Skeletal muscle cell (primary cell): Measurements from ENCODE around the gene STARD4.

ENCODE experiments used
- DNase-seq: peaks from one replicate; pipeline ENCODE4 v3.0.0-alpha.2; 2010; ENCODE audit warnings: low read depth
- H3K4me3 ChIP-seq: 2 replicates; pipeline ENCODE4 v1.5.1; 2011; ENCODE audit warnings: low read depth, mild to moderate bottlenecking, control low read depth, low read length, moderate library complexity

The STARD4 gene

GRCh38 chr5:111532886-111533582, 20.7 kb upstream of the STARD4 start:
- H3K4me3 ChIP-seq, result no peak overlapping the region

DNA sequence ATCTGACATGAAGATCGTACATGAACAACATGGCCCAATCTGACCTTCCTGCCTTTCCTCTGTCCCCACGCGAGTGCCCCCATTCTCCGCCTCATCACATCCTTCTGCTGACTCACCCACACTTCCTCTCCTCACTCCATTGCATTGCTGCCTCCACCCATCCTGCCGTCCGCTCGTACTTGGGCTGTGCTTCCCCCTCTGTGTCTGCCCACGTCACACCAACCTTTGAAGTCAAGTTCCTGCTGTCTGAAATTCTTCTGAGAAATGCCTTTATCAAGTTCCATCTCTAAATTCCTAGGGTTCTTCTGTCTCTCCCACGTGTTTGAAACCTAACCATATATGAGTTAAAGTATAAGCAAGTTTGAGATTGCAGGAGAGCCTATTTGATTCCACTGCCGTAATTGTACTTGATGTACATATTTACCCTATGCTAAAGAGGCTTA, 18.0 kb upstream of the STARD4 start:
- no peak overlapping the region for H3K4me3 ChIP-seq
- DNase-seq, result no peak

More at GRCh38 chr5:111532886-111533582, 20.7 kb upstream of the STARD4 start:
- DNase-seq, result no peak

GRCh38 chr5:111528056-111528455, 15.7 kb upstream of the STARD4 start:
- H3K4me3 ChIP-seq, result no peak overlapping the region
- DNase-seq, result no peak

DNA sequence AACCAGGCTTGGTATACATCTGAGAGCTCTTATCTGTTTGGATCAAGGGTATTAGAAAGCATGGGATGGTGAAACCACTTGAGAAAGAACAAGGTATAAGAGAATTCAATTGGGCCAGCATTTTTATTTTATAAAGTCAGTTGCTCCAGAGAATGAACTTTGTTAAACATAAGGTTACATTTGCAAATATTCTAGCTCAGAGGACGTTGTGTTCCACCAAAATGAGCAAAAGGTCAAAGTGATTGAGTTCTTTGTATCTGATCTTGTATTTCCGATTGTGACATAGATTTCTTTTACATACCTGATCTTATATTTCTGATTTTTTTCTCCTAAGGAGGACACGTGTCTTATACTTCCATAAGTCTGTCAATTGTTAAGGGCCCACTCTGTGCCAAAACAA, 8.6 kb upstream of the STARD4 start:
- H3K4me3 ChIP-seq, result no peak overlapping the region
- no peak for DNase-seq

DNA sequence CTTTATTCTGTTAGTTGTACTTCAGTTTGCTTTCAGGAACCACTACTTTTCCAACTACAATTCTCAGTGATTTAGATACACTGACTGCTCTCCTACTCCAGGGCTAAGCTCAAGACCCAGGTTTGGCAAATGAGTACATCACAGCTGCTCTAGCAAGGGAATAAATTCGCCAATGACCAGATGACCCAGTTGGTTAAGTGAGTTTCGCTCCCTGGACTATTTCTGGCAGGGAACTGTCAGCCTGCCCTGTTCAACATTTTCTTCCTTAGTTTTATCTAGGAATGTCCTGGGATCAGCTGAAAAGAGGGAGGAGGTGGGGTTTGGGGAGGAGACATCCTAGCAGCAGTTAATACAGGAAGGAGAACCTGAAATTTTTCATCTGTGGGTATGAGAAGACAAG, 6.4 kb upstream of the STARD4 start:
- DNase-seq, result no peak
- no peak overlapping the region for H3K4me3 ChIP-seq

DNA sequence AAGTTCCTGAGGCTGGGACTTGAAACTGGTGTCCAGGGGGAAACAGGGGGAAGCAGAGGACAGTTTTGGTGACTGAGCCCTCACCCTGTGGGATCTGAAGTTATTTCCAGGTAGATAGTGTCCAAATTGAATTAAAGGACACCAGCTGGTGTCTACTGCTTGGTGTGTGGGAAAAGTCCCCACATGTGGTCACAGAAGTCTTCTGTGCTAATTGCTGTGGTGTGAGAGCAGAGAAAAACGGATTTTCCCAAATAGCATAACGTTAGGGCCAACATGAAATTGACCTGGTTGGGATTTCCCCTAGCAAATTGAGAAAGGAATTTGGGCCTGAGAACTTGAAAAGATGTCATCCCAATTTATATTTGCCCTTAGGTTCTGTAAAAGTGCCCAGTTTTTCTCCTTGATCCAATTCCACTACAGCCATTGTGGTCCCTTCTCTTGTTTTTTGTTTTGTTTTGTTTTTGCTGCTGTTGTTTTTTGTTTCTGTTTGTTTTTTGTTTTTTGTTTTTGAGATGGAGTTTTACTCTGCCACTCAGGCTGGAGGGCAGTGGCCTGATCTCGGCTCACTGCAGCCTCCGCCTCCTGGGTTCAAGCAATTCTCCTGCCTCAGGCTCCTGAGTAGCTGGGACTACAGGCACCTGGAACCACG, 5.6 kb upstream of the STARD4 start:
- no peak for DNase-seq
- H3K4me3 ChIP-seq, result no peak overlapping the region

GRCh38 chr5:111514087-111514486, 1.8 kb upstream of the STARD4 start:
- DNase-seq, result no peak
- no peak overlapping the region for H3K4me3 ChIP-seq

GRCh38 chr5:111513131-111513520, 791 bp upstream of the STARD4 start:
- no peak for DNase-seq
- H3K4me3 ChIP-seq, result peak overlapping the region; percentile 81

DNA sequence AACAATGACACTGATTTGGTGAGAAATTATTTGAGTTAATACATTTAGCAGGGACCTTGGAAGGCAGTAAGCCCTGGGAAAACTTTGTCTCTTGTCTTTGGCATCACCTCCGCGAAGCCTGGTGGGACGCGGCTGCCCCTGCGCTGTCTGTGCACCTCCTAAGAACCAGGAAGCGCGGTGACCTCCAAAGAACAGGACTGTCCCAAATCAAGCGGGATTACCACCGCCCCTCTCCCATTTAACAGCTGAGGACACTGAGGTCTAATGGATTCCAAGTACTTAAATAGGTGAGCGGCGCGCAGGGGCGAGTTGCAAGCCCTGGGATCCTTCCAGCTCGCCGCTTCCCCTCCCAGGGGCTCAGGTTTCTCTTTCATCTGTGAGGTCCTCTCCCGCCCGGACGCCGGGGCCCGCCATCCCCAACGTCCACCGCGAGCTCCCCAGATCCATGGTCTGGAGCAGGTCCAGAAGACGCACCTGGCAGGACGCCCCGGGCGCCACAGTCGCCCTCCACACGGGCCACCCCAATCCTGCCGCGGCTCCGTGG, 432 bp downstream of the STARD4 start:
- H3K4me3 ChIP-seq, result peak overlapping the region; percentile 81
- no peak for DNase-seq

DNA sequence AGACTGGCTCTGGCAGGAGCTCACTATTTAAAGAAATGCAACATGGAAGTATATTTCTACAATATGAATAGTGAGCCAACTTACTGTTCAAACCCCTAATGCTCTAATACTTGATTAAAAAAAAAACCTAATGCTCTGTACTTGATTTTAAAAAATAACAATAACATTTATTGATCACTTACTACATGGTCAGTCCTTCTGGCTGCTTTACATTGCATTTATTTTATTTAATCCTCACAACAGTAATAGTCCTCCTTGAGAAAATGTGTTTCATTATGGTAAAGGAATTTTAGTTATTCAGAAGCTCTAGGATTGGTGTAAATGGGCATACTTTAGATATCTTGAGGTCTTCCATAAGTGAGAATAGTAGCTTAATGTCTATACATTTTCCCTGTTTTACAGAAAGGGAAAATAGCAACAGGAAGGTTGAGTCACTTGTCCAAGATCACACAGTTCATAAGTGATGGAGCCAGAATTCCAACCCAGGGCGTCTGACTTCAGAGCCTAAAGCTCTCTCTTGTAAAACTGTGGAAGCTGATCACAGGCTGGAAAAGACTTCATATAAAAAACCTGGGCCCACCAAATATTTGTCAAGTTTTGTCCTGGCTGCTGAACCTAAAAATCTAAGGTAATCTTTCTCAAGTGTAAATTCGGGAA, 1.0 kb downstream of the STARD4 start:
- peak overlapping the region; percentile 81 for H3K4me3 ChIP-seq
- no peak for DNase-seq

DNA sequence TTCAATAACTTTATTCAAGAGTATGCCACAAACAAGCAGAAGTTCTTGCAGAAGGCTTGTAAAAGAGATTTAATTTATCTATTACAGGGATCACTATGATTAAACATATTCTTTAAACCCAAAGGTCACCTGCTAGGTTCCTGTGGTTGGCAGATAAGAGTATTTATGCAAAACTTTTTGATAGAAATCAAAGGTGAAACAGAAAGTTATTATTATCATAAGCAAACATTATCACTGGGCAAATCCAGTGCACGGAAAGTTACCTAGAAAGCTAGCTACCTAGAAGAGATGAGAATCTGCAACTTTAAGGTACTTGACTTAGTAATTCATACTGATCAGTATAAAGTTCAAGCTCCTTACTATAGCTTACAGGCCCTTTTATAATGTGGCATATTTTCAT, 3.2 kb downstream of the STARD4 start:
- H3K4me3 ChIP-seq, result peak overlapping the region; percentile 81
- no peak for DNase-seq

GRCh38 chr5:111507276-111507675, 5.1 kb downstream of the STARD4 start:
- no peak for DNase-seq
- H3K4me3 ChIP-seq, result no peak overlapping the region

- no peak overlapping the region for H3K4me3 ChIP-seq
- DNase-seq, result no peak
Observed at GRCh38 chr5:111505096-111505495, 7.2 kb downstream of the STARD4 start.

DNA sequence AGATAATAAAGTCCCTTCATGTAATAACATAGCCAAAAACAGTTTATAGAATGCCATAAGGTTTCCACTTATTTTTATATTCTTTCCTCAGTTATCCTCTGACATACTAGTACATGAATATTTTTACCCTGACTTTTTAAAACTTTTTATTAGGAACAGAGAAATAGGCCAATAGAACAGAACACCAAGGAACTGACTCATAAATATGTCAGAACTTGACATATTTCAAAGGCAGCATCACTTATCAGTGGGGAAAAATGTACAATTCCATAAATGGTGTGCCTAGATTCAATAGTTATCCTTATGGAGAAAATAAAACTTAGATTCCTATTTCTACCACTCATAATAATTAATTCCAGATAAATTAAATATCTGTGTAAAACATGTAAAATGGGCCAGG, 9.4 kb downstream of the STARD4 start:
- no peak overlapping the region for H3K4me3 ChIP-seq
- DNase-seq, result no peak

GRCh38 chr5:111498346-111498745, 14.0 kb downstream of the STARD4 start:
- H3K4me3 ChIP-seq, result no peak overlapping the region
- DNase-seq, result no peak

- DNase-seq, result no peak
- no peak overlapping the region for H3K4me3 ChIP-seq
Observed at GRCh38 chr5:111495159-111495558, 17.2 kb downstream of the STARD4 start.

GRCh38 chr5:111494355-111494999, 17.9 kb downstream of the STARD4 start:
- H3K4me3 ChIP-seq, result no peak overlapping the region
- peak; percentile 32 for DNase-seq

GRCh38 chr5:111493031-111493430, 19.3 kb downstream of the STARD4 start:
- H3K4me3 ChIP-seq, result no peak overlapping the region
- DNase-seq, result no peak

DNA sequence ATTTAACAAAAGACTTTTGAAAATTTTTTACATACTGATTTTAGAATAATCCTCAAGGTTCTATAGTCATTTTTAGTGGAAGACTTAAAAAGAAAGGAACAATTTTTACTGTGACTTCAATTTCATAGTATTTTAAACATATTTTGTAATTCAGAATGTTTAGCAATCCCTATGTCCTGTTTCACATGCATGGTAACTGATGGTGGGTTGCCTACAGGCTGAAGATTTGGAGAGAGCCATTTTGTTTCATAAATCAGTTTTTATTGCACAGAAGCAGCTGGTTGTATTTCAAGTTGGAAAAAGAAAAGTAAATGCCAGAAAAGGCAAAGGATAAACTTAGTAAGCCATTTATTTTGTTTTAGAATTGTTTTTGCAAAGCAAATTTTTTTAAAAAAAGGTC, 24.0 kb downstream of the STARD4 start:
- H3K4me3 ChIP-seq, result no peak overlapping the region
- DNase-seq, result no peak

DNA sequence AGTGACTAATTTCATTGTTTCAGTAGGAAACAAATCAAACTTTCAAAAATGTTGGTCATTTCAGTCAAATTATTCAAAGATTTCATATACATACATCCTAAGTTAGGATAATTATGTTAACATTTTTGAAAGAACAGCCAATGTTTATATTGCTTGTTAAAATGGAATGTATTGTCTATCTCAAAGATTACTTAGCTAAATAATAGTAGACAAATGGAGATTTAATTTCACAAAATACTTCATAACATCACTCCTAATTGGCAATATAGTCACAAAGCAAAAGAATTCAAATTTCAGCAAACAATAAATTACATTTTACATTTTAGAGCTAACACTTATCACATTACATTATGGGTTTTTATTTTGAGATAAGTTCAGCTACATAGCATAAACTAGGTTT, 25.4 kb downstream of the STARD4 start:
- H3K4me3 ChIP-seq, result no peak overlapping the region
- no peak for DNase-seq
